Measurements from ENCODE around the gene ABCA7.

ABCA7 gene

DNA sequence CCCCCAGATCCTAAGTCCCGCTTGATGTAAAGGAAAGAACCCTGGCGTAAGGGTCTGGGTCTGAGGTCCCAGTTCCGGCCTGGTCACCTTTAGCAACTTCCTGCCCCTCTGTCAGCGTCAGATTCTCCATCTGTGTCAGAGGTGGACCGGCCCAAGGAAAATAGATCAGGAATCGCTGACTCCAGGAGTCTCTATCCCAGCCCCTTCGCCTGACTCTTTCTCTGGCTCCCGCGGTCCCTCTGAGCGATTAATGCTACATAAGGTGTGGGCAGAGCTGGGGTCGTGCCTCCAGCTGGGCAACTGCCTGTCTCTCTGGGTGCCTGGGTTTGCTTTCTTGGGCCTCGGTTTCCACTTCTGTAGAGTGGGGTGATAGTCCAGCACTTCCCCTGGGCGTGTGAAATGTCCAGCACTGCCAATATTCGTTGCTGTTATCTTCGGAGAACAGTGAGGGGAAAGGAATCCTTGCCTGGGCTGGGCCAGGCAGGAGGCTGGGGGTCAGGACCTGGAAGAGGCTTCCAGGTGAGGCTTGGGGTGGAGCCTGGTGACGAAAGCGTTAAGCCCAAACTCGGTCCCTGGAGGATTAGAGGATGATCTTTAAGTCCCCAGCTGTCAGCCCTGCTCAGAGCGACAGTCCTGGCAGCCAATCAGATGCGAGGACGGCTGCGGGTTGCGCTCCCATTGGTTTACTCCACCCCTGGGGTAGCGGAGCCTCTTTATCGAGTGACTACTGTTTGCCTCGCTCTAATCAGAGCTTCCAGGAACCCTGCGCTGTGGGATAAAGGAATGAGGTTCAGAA, 767 bp downstream of the ABCA7 start:
- peak; percentile 88 for DNase-seq (ENCODE audit: low spot score)

DNA sequence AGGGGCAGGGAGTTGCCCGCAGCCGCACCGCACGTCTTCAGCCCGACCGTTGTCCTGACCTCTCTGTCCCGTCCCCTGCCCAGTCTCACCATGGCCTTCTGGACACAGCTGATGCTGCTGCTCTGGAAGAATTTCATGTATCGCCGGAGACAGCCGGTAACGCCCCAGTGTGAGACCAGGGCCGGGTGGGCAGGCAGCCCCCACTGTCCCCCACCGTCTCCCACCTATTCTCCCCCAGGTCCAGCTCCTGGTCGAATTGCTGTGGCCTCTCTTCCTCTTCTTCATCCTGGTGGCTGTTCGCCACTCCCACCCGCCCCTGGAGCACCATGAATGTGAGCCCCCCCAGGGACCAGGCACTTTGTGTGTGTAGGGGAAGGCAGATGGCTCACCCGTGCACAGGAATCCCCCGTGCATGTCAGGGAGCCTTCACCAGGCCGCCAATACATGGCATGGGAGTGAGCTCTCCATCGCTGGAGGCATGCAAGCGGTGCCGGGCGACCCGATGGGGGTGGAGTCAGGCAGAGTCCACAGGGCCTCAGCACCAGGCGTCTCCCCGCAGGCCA, 1.4 kb downstream of the ABCA7 start:
- no peak for DNase-seq (ENCODE audit: low spot score)

DNA sequence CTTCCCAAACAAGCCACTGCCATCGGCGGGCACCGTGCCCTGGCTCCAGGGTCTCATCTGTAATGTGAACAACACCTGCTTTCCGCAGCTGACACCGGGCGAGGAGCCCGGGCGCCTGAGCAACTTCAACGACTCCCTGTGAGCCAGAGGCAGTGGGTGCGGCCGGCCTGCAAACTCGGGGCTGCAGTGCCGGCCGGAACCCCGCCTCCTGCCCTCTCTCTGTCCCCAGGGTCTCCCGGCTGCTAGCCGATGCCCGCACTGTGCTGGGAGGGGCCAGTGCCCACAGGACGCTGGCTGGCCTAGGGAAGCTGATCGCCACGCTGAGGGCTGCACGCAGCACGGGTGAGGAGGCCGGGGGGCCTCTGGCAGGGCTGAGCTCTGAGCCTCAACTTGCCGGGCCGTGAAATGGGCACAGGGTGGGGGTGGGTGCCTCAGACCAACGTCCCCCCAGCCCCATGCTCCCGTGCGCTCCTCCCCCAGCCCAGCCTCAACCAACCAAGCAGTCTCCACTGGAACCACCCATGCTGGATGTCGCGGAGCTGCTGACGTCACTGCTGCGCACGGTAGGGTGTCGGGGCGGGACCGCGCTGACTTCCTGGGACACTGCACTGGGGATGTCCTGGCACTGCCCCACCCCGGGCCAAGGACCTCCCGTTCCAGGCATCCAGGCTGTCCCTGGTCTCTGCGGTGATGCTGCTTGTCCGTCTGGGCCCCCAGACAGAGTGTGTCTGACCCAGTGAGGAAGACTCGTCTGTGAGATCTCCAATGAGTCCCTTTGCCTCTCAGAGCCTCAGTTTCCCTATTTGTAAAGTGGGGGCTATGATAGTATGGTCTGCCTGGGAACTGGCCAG, 2.2 kb downstream of the ABCA7 start:
- no peak for DNase-seq (ENCODE audit: low spot score)

DNA sequence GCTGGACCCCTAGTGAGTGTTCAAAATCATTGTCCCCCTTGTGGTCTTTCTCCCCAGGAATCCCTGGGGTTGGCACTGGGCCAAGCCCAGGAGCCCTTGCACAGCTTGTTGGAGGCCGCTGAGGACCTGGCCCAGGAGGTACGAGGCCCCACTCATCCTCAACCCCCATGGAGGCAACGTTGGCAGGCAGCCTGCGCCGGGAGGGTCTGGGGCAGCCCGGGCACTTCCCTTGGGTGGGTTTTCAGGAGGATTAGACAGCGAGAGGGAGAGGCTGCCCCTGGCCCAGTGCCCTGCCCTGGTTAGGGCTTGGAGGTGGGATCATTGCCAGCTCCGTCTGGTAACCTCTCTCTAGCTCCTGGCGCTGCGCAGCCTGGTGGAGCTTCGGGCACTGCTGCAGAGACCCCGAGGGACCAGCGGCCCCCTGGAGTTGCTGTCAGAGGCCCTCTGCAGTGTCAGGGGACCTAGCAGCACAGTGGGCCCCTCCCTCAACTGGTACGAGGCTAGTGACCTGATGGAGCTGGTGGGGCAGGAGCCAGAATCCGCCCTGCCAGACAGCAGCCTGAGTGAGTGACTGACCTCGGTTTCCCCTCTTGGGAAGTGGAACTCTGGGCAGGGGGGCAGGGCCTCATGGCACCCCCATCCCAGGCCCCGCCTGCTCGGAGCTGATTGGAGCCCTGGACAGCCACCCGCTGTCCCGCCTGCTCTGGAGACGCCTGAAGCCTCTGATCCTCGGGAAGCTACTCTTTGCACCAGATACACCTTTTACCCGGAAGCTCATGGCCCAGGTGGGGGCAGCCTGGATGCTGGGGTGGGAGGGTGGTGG, 3.0 kb downstream of the ABCA7 start:
- no peak for DNase-seq (ENCODE audit: low spot score)

DNA sequence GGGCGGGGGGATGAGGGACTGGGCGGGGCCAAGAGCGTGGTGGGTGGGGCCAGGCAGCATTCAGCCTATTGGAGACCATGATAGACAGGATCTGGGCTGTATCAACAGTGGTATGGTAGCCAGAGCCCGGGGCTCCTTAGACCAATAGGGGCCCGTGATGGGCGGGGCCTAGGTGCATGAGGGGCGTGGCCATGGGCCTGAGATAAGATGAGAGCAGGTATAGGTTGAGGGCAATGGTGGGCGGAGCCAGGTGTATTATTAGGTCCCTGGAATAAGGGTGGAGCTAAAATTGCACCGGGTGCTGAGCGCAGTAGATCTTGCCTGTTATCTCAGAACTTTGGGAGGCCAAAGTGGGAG, 5.3 kb downstream of the ABCA7 start:
- no peak for DNase-seq (ENCODE audit: low spot score)

DNA sequence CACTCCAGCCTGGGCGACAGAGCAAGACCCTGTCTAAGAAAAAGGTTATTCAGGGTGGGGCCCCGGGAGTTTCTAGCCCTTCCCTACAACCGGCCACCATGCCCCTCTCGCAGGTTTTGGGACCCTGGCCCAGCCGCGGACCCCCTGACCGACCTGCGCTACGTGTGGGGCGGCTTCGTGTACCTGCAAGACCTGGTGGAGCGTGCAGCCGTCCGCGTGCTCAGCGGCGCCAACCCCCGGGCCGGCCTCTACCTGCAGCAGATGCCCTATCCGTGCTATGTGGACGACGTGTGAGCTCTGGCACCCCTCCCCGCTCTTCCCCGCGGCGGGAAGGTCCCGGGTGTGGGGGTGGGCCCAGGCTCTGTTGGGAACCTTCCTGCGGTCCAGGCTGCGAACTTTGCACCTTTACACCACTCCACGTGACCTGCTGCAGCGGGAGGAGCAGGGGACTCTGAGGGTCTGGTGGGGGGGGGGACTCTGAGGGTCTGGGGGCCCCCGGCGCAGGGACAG, 6.3 kb downstream of the ABCA7 start:
- no peak for DNase-seq (ENCODE audit: low spot score)

DNA sequence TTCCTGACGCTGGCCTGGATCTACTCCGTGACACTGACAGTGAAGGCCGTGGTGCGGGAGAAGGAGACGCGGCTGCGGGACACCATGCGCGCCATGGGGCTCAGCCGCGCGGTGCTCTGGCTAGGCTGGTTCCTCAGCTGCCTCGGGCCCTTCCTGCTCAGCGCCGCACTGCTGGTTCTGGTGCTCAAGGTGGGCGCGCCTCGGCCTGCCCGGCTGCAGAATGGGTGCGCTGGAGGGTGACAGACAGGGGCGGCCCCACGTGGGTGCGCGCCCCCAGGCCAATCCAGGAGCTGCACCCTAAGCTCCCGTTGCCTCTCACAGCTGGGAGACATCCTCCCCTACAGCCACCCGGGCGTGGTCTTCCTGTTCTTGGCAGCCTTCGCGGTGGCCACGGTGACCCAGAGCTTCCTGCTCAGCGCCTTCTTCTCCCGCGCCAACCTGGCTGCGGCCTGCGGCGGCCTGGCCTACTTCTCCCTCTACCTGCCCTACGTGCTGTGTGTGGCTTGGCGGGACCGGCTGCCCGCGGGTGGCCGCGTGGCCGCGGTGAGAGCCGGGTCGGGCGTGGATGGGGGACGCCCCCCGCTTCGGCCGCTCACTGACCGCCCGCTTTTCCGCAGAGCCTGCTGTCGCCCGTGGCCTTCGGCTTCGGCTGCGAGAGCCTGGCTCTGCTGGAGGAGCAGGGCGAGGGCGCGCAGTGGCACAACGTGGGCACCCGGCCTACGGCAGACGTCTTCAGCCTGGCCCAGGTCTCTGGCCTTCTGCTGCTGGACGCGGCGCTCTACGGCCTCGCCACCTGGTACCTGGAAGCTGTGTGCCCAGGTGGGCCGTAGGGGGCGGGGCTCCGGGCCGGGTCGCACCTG, 7.2 kb downstream of the ABCA7 start:
- DNase-seq (ENCODE audit: low spot score) = no peak

DNA sequence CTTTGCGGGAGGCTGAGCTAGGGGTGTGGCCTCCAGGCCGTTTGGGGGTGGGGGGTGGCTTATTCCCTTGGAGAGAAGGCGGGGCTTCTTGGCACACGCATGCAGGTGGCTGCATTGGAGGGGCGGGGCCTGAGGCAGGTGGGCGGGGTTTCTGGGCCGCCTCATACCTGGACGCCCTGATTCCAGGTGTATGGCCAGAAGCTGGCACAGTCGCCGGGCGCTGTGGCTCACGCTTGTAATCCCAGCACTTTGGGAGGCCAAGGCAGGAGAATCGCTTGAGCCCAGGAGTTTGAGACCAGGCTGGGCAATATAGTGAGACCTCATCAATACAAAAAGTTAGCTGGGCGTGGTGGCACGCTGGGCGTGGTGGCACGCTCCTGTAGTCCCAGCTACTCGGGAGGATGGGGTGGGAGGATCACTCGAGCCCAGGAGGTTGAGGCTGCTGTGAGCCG, 7.8 kb downstream of the ABCA7 start:
- no peak for DNase-seq (ENCODE audit: low spot score)

DNA sequence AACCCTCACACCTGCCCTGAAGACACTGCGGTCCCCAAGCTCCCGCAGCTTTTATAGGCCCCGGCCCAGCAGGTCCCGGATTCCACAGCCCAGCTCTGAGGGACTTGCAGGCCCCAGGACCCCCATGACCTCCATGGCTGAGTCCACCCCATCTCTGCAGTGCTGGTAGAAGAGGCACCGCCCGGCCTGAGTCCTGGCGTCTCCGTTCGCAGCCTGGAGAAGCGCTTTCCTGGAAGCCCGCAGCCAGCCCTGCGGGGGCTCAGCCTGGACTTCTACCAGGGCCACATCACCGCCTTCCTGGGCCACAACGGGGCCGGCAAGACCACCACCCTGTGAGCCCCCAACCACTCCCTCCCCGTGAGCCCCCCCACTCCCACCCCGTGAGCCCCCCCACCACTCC, 9.2 kb downstream of the ABCA7 start:
- no peak for DNase-seq (ENCODE audit: low spot score)

DNA sequence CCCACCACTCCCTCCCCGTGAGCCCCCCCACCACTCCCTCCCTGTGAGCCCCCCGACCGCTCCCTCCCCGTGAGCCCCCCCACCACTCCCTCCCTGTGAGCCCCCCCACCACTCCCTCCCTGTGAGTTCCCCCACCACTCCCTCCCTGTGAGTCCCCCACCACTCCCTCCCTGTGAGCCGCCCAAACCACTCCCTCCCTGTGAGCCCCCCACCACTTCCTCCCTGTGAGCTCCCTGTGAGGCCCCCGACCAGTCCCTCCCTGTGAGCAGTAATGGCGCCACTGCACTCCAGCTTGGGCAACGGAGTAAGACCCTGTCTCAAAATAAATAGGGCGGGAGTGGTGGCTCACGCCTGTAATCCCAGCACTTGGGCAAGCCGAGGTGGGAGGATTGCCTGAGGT, 9.9 kb downstream of the ABCA7 start:
- DNase-seq (ENCODE audit: low spot score) = no peak

DNA sequence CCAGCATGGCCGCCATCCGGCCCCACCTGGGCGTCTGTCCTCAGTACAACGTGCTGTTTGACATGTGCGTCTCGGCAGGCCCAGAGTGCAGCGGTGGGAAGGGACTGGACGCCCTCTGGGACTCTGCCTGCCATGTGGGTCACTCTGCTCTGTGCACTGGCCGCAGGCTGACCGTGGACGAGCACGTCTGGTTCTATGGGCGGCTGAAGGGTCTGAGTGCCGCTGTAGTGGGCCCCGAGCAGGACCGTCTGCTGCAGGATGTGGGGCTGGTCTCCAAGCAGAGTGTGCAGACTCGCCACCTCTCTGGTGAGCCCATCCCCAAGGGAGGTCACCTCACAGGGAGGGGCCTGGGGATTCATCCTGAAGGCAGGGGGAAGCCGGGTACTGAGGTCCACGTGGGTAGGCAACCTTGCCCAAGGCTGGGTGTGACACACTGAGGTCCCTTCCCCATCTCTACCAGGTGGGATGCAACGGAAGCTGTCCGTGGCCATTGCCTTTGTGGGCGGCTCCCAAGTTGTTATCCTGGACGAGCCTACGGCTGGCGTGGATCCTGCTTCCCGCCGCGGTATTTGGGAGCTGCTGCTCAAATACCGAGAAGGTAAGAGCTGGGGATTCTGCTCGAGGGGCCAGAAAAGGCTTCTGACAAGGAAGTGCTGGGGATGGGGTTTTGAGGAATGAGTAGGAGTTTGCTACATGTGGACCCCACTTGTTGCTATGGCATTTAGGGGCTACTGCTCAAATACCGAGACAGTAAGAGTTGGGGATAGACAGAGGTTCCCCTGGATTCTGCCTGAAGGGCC, 11.3 kb downstream of the ABCA7 start:
- no peak for DNase-seq (ENCODE audit: low spot score)

DNA sequence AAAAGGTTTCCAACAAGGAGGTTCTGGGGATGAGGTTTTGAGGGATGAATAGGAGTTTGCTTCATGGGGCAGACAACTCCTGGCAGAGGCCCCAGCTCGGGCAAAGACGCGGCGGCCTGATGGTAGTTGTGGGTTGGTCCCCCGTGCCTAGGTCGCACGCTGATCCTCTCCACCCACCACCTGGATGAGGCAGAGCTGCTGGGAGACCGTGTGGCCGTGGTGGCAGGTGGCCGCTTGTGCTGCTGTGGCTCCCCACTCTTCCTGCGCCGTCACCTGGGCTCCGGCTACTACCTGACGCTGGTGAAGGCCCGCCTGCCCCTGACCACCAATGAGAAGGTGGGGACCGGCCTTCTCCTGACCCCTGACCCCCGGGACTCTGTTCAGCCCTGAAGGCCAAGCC, 11.9 kb downstream of the ABCA7 start:
- no peak for DNase-seq (ENCODE audit: low spot score)

DNA sequence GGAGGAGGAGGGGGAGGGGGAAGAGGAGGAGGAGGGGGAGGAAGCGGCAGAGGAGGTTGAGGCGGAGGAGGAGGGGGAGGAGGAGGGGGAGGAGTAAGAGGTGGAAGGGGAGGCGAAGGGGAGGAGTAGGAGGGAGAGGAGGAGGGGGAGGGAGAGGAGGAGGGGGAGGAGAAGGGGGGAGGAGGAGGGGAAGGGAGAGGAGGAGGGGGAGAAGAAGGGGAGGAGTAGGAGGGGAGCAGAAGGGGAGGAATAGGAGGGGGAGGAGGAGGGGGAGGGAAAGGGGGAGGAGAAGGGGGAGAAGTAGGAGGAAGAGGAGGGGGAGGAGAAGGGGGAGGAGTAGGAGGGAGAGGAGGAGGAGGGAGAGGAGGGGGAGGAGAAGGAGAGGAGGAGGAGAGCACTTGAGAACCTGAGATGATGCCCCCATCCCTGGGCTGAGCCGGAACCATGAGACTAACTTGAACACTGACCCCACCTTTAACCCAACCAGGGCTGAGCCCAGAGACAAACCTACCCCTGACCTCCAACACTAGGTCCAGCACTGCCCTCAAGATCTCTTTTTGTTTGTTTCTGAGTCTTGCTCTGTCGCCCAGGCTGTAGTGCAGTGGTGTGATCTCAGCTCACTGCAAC, 12.6 kb downstream of the ABCA7 start:
- DNase-seq (ENCODE audit: low spot score) = no peak

DNA sequence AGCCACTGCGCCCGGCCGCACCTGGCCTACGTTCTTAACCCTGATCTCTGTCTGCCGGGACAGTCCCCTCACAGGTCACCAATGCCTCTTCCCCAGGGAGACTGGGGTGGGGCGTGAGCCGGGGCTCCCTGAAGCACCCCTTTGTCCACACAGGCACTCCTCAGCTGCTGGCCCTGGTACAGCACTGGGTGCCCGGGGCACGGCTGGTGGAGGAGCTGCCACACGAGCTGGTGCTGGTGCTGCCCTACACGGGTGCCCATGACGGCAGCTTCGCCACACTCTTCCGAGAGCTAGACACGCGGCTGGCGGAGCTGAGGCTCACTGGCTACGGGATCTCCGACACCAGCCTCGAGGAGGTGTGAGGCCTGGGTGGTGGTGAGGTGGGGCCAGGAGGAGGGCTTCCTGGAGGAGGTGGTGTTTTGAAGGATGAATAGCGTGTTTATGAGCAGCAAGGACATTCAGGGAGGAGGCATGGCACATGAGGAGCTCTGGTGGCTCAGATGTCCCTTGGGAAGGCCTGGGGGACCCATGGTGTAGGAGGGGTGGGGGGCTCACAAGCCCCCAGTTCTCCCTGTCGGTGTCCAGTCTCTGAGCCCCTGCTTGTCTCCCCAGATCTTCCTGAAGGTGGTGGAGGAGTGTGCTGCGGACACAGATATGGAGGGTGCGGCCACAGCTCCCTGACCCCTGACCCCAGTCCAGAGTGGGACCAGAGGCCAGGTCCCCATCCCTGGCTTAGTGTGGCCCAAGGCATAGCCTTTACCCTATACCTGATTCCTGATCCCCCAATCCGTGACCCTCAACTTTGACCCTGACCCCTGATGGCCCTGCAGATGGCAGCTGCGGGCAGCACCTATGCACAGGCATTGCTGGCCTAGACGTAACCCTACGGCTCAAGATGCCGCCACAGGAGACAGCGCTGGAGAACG, 13.5 kb downstream of the ABCA7 start:
- no peak for DNase-seq (ENCODE audit: low spot score)

DNA sequence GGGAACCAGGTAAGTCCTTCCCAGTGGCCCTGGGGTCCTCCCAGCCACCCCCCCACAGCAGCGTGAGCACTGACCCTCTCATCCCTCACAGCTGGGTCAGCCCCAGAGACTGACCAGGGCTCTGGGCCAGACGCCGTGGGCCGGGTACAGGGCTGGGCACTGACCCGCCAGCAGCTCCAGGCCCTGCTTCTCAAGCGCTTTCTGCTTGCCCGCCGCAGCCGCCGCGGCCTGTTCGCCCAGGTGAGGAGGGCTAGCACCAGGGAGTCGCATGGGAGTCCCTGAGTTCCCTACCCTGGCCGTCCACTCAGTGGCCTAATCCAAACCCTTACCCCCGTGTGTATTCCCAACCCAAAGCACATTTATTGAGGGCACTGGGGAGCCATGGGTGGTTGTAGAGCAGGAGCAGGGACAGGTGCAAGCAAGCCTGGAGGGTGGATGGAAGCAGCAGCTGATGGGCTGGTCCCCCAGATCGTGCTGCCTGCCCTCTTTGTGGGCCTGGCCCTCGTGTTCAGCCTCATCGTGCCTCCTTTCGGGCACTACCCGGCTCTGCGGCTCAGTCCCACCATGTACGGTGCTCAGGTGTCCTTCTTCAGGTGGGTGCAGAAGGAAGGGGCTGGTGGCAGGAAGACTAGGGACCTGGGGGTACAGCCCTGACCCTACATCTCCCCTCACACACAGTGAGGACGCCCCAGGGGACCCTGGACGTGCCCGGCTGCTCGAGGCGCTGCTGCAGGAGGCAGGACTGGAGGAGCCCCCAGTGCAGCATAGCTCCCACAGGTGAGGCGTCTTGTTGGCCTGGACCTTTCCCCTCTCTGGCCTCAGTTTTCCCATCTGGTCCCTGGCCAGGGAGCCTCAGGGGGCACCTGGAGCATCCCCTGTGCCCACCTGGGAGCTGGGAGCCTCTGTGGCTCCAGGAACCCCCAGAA, 14.5 kb downstream of the ABCA7 start:
- DNase-seq (ENCODE audit: low spot score) = no peak

DNA sequence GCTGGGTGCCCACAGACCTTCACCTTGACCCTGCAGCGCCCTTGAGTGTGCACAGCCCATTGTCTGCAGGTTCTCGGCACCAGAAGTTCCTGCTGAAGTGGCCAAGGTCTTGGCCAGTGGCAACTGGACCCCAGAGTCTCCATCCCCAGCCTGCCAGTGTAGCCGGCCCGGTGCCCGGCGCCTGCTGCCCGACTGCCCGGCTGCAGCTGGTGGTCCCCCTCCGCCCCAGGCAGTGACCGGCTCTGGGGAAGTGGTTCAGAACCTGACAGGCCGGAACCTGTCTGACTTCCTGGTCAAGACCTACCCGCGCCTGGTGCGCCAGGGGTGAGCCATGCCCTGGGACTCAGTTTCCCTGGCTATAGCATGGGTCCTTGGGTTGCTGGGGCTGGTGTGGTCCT, 15.1 kb downstream of the ABCA7 start:
- no peak for DNase-seq (ENCODE audit: low spot score)

DNA sequence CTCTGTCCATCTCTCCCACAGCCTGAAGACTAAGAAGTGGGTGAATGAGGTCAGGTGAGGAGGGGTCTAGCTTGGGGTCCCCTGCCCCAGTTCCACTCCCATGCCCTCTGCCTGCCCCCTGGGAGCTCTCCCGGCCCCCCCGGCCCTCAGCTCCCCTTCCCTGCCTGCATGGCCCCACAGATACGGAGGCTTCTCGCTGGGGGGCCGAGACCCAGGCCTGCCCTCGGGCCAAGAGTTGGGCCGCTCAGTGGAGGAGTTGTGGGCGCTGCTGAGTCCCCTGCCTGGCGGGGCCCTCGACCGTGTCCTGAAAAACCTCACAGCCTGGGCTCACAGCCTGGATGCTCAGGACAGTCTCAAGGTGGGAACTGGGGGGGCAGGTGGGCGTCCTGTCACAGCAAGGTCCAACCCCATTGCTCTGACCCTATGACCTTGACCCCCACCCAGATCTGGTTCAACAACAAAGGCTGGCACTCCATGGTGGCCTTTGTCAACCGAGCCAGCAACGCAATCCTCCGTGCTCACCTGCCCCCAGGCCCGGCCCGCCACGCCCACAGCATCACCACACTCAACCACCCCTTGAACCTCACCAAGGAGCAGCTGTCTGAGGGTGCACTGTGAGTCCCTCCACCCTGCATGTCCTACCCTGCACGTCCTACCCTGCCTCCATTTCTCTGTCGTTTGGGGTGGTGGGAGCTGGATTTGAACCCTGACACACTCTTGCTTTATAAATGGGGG, 16.1 kb downstream of the ABCA7 start:
- no peak for DNase-seq (ENCODE audit: low spot score)

All from LoVo (cell line).